Measurements from ENCODE around the gene THSD7B. TPM values are rescaled to one million over a fixed set of nuclear protein-coding genes. Genes with fewer than 3 reads are reported as not detected.

Gene THSD7B
- total RNA-seq, 1 donor from 2014 or later, result not detected

DNA sequence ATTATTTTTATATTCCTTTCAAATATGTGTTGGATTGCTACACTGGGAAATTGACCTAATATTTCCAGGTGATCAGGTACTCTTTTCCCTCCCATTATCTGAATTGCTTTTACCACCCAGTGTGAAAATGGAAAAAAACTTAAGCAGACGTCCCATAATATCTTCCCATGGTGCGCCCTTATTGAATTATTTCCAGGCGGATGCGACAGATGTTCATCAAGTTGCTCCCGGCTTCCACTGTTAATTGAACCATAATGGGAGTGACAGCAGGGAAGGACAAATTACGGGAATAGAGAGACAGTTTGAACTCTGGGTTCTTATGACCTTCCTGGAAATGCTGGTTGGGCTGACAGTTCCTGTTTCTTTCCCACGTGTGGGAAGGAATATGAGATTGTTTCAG lies 93.3 kb downstream of the THSD7B start:
- H3K36me3 Mint-ChIP-seq (ENCODE audit: low read depth), result no peaks in the 10 kb centered on the region
- no peak overlapping the region for H3K4me3 Mint-ChIP-seq
- no peaks in the 10 kb centered on the region for H3K4me1 Mint-ChIP-seq (ENCODE audit: low read depth)
- DNase-seq (ENCODE audit: low spot score), result no peak
- intact Hi-C loops (cut with micrococcal nuclease), result no loop called here
- no peak overlapping the region for H3K27ac Mint-ChIP-seq
- no peaks in the 10 kb centered on the region for H3K27me3 Mint-ChIP-seq (ENCODE audit: insufficient read depth)
- no peaks in the 10 kb centered on the region for H3K9me3 Mint-ChIP-seq

DNA sequence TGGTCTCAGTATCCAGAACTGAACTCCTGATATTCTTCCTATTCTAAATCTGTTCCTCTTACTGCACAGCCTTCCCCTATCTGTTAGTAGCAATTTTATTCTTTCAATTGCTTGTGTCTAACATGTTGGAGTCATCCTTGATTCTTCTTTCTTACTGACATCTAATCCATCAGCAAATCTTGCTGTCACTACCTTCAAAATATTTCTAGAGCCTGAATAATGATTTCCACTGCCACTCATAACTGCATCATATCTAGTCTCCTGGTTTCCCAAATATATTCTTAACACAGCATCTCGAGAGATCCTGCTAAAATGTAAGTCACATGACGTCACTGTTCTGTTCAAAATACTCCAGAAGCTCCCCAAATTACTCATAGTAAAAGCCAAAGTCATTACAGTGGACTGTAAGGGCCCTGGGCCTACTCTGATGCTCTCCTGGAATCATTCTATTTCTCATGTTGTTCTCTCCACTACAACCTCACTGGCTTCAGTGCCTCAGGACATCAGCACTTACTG lies 95.2 kb downstream of the THSD7B start:
- Mint-ChIP-seq H3K4me1 (ENCODE audit: low read depth) (no peaks in the 10 kb centered on the region), H3K36me3 (ENCODE audit: low read depth) (no peaks in the 10 kb centered on the region), H3K4me3 (no peak overlapping the region), H3K27ac (no peak overlapping the region), H3K9me3 (no peaks in the 10 kb centered on the region), H3K27me3 (ENCODE audit: insufficient read depth) (no peaks in the 10 kb centered on the region)
- intact Hi-C loops (cut with micrococcal nuclease), result no loop called here
- DNase-seq (ENCODE audit: low spot score), result no peak

DNA sequence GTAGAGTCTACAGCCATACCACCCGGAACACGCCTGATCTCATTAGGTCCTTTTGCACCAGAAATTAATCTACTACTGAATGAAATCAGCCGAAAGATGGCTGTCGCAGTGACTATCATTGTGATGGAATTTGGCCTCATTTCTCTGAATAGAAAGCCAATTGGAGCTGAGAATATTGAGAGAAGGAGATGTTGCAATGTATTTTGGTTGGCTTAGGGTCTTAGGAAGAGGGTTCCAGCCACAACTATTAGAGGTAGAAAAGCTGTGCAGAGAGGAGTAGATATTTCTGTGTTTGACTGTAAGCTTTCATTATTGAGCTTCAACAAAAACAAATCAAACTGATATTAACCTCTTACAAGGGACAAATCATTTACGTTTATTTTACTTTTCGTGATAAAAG lies 98.1 kb downstream of the THSD7B start:
- H3K4me1 Mint-ChIP-seq (ENCODE audit: low read depth), result no peaks in the 10 kb centered on the region
- H3K9me3 Mint-ChIP-seq, result no peaks in the 10 kb centered on the region
- no peaks in the 10 kb centered on the region for H3K36me3 Mint-ChIP-seq (ENCODE audit: low read depth)
- H3K4me3 Mint-ChIP-seq, result no peak overlapping the region
- no peak overlapping the region for H3K27ac Mint-ChIP-seq
- H3K27me3 Mint-ChIP-seq (ENCODE audit: insufficient read depth), result no peaks in the 10 kb centered on the region
- intact Hi-C loops (cut with micrococcal nuclease), result no loop called here
- no peak for DNase-seq (ENCODE audit: low spot score)

DNA sequence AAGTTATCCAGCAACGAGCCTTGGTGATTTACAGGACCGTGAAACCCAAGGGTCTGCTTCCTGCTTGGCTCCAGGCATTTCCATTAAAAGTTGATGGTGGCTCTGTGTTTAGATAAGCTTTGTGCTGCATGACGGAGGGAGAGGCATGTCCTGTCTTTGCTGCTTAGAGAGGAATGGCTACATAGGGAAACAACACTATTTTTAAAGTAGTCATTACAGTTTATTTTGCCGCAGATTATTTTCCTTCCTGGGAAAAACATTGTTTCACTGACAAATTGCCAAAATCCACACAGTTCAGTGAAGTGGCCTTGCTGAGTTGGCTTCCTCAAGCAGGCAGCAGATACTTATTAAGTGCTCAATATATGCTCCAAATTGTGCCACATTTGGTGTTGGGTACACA lies 98.5 kb downstream of the THSD7B start:
- H3K4me3 Mint-ChIP-seq, result no peak overlapping the region
- no peaks in the 10 kb centered on the region for H3K27me3 Mint-ChIP-seq (ENCODE audit: insufficient read depth)
- no peak for DNase-seq (ENCODE audit: low spot score)
- no peaks in the 10 kb centered on the region for H3K9me3 Mint-ChIP-seq
- intact Hi-C loops (cut with micrococcal nuclease), result no loop called here
- no peaks in the 10 kb centered on the region for H3K4me1 Mint-ChIP-seq (ENCODE audit: low read depth)
- no peaks in the 10 kb centered on the region for H3K36me3 Mint-ChIP-seq (ENCODE audit: low read depth)
- no peak overlapping the region for H3K27ac Mint-ChIP-seq

DNA sequence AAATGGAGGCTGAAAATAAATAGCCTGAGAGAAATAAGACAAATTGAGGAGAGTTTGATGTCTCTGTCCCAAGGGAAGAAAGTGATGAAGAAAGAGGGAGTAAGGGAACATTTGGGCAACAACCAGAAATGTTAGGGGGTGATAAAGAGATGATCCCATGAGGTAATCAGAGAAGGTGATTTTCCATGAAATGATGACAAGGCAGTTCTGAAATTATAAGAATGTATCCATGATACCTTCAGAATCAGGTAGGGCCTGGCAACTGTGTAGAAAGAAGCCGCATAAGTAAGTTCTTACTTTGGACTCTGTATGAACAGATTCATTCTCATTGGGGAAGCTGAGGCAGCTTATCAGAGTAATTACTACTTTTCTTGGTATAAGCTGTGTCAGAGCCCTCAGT lies 106.1 kb downstream of the THSD7B start:
- no peak overlapping the region for H3K4me3 Mint-ChIP-seq

DNA sequence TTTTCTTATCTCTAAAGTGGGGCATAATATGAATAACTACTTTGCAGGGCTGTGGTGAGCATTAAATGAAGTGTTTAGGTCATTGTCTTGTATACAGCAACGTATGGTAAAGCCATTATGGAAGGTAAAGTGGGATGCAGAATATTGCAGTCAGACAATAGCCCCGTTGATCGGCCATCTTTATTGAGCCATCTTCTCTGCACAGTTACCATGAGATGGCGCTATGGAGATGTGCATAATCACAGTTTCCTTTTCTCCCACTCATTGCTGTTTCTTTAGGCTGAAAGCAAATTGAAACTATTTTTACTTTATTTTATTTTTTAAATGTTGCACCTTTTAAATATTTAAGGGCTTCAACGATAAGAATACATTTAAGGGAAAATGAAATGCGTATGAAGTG lies 108.9 kb downstream of the THSD7B start:
- no peaks in the 10 kb centered on the region for H3K36me3 Mint-ChIP-seq (ENCODE audit: low read depth)
- H3K4me3 Mint-ChIP-seq, result no peak overlapping the region

More for the DNA sequence above, 106.1 kb downstream of the THSD7B start:
- Mint-ChIP-seq H3K27ac (no peak overlapping the region), H3K9me3 (no peaks in the 10 kb centered on the region), H3K27me3 (ENCODE audit: insufficient read depth) (peaks cover 2% of the 10 kb centered on the region), H3K4me1 (ENCODE audit: low read depth) (no peaks in the 10 kb centered on the region), H3K36me3 (ENCODE audit: low read depth) (no peaks in the 10 kb centered on the region)
- intact Hi-C loops (cut with micrococcal nuclease), result no loop called here
- no peak for DNase-seq (ENCODE audit: low spot score)

DNA sequence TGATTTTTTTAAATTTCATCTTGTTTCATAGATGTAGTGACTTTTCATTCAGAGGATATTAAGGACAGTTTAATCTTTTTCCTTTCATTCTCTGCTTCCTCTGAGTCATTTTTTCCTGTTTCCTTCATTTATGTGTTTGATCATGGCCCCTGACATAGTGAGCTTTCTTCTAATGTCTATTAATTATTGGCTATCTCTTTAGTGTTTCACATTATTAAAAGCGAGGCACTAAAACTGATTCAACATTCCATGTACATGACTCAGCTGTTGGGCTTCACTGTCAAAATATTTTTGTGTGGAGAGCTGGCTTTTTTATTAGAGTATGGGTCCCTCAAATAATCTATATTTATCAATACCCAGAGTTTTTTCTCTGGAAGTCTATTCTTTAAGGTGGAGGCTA lies 125.8 kb downstream of the THSD7B start:
- no peak for DNase-seq (ENCODE audit: low spot score)
- no peaks in the 10 kb centered on the region for H3K27me3 Mint-ChIP-seq (ENCODE audit: insufficient read depth)
- no peaks in the 10 kb centered on the region for H3K9me3 Mint-ChIP-seq
- no peak overlapping the region for H3K27ac Mint-ChIP-seq
- intact Hi-C loops (cut with micrococcal nuclease), result no loop called here
- H3K36me3 Mint-ChIP-seq (ENCODE audit: low read depth), result no peaks in the 10 kb centered on the region
- H3K4me3 Mint-ChIP-seq, result no peak overlapping the region
- no peaks in the 10 kb centered on the region for H3K4me1 Mint-ChIP-seq (ENCODE audit: low read depth)

More for the DNA sequence above, 108.9 kb downstream of the THSD7B start:
- Mint-ChIP-seq H3K27ac (no peak overlapping the region), H3K27me3 (ENCODE audit: insufficient read depth) (peaks cover 2% of the 10 kb centered on the region), H3K4me1 (ENCODE audit: low read depth) (no peaks in the 10 kb centered on the region), H3K9me3 (no peaks in the 10 kb centered on the region)
- intact Hi-C loops (cut with micrococcal nuclease), result no loop called here
- DNase-seq (ENCODE audit: low spot score), result no peak

DNA sequence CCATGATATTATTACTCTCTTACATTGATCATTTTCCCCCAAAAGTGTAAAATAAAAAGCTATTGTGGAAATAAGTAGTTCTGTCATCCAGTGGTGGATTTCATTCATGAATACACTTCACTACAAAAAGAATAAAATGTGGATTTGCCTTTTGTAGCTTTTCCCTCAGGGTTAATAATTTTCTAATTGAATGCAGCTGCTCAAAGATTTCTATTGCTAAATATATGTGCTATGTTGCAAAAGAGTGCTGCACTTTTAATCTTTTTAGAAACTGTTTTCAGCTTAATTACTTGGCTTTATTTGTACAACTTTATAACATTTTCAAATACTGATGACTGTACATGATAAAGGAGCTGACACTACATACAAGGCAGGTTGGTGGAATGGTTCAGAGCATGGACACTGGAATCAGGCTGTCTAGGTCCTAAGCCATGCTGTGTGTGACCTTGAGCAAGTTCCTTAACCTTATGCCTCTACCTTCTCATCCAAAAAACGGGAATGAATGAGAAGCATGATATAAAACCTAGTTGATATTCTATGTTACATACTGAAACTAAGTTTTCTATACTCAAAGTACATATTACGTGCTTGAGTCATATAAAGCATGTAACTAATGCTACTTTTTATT lies 128.8 kb downstream of the THSD7B start:
- Mint-ChIP-seq H3K27me3 (ENCODE audit: insufficient read depth) (peaks cover 2% of the 10 kb centered on the region), H3K9me3 (no peaks in the 10 kb centered on the region), H3K36me3 (ENCODE audit: low read depth) (no peaks in the 10 kb centered on the region), H3K27ac (no peak overlapping the region), H3K4me1 (ENCODE audit: low read depth) (no peaks in the 10 kb centered on the region), H3K4me3 (no peak overlapping the region)
- intact Hi-C loops (cut with micrococcal nuclease), result no loop called here
- DNase-seq (ENCODE audit: low spot score), result no peak

DNA sequence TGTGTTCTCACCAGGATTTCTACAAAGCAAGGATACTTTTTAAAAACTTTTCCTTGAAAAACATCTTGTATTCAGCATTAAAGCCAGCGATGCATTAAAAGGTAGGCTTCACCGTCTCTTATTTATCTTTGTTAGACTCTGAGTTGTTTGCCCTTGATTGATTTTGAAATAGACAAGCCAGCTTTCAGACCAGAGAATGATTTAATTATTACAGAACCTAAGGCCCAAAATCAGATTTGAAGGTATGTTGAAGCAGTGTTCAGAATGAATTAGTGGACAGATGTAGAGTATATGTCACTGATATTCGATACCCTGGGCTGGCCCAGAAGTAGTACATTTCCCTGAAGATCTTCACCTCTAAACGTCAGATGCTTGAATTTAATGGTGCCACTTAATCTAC lies 136.4 kb downstream of the THSD7B start:
- H3K9me3 Mint-ChIP-seq, result no peaks in the 10 kb centered on the region
- no peak for DNase-seq (ENCODE audit: low spot score)
- no peaks in the 10 kb centered on the region for H3K4me1 Mint-ChIP-seq (ENCODE audit: low read depth)
- no peak overlapping the region for H3K27ac Mint-ChIP-seq
- H3K27me3 Mint-ChIP-seq (ENCODE audit: insufficient read depth), result peaks cover 2% of the 10 kb centered on the region
- intact Hi-C loops (cut with micrococcal nuclease), result no loop called here
- no peak overlapping the region for H3K4me3 Mint-ChIP-seq
- no peaks in the 10 kb centered on the region for H3K36me3 Mint-ChIP-seq (ENCODE audit: low read depth)

DNA sequence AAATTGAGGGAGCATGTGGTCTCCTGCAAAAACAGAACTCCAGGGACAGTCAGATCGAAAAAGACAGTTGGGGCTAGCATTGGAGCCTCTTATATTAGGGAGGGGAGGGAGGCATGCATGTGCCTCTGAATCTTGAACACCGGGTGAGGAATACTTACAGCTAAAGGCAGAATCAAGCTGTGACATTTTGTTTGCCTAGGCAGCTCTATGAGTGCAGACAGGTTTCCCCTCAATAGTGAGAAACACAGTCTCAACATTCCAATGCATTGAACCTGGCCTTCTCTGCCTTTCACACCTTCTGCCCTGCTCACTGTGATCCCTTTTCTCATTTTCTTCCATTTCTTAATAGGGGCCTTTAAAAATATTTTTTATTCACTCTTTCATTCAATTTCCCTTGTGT lies 140.4 kb downstream of the THSD7B start:
- H3K27me3 Mint-ChIP-seq (ENCODE audit: insufficient read depth), result no peaks in the 10 kb centered on the region
- no peaks in the 10 kb centered on the region for H3K4me1 Mint-ChIP-seq (ENCODE audit: low read depth)
- intact Hi-C loops (cut with micrococcal nuclease), result no loop called here
- H3K36me3 Mint-ChIP-seq (ENCODE audit: low read depth), result no peaks in the 10 kb centered on the region
- no peak overlapping the region for H3K27ac Mint-ChIP-seq
- no peak overlapping the region for H3K4me3 Mint-ChIP-seq
- H3K9me3 Mint-ChIP-seq, result no peaks in the 10 kb centered on the region
- no peak for DNase-seq (ENCODE audit: low spot score)

DNA sequence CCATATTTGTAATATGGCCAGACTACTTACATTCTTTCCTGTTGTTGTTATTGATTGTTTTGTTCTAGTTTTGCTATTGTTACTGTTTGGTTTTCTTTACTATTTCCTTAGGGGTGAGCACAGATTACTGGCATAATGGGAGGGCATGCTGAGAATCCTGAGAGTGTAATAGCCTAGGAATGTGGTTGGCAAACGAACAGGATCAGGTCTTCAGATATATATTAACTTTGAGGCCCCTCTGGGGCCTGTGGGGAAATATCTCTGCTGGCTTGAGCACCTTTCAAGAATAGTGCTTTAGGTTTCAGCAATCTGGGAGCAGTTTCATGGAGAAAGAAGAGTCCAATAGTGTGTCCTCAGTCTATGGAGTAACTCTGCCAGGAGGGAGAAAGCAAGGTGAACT lies 144.4 kb downstream of the THSD7B start:
- no peak for DNase-seq (ENCODE audit: low spot score)
- Mint-ChIP-seq H3K27me3 (ENCODE audit: insufficient read depth) (no peaks in the 10 kb centered on the region), H3K27ac (no peak overlapping the region), H3K4me1 (ENCODE audit: low read depth) (no peaks in the 10 kb centered on the region), H3K4me3 (no peak overlapping the region), H3K9me3 (no peaks in the 10 kb centered on the region), H3K36me3 (ENCODE audit: low read depth) (no peaks in the 10 kb centered on the region)
- intact Hi-C loops (cut with micrococcal nuclease), result no loop called here

DNA sequence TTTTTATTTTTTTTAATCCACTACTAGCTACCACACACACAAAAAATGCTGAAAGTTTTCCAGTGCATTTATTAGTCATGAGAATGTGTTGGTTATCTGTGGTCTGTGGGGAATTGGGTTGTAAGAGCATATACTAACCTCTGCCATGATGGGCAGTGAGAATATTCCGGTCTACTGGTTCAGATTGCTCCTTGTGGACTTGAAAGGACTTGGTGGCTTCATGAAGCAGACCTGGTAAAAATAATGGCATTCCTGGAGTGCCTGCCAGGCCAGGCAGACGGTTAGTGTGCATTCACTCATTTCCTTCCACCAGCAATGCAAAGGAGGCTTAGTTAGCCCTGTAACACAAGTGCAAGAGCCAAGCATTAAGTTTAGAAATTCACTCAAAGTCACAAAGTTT lies 150.8 kb downstream of the THSD7B start:
- Mint-ChIP-seq H3K27me3 (ENCODE audit: insufficient read depth) (no peaks in the 10 kb centered on the region), H3K9me3 (no peaks in the 10 kb centered on the region), H3K36me3 (ENCODE audit: low read depth) (no peaks in the 10 kb centered on the region), H3K4me1 (ENCODE audit: low read depth) (no peaks in the 10 kb centered on the region), H3K4me3 (no peak overlapping the region), H3K27ac (no peak overlapping the region)
- no peak for DNase-seq (ENCODE audit: low spot score)
- intact Hi-C loops (cut with micrococcal nuclease), result no loop called here

DNA sequence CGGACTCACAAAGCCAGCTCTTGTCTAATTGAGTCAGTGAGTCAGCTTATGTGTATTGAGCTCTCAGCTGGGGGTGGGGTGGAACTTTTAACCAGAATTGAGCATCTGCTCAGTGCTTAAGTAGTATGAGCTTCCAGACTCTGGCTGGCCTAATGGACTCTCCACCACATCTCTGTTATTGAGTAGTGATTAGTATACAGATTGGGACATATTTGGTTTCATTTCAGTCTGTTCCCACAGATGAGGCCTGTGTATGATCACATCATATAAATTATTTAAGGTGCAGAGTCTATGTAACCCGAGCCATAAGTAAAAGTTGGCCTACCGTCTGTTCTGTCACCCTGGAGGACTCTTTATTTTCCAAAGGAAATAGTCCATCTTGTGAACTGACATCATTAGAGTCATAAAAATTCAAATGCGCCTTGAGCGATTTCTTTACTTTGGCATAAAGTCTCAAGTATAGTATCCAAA lies 152.1 kb downstream of the THSD7B start:
- Mint-ChIP-seq H3K36me3 (ENCODE audit: low read depth) (no peaks in the 10 kb centered on the region), H3K27me3 (ENCODE audit: insufficient read depth) (peaks cover 2% of the 10 kb centered on the region), H3K9me3 (no peaks in the 10 kb centered on the region), H3K27ac (no peak overlapping the region), H3K4me3 (no peak overlapping the region), H3K4me1 (ENCODE audit: low read depth) (no peaks in the 10 kb centered on the region)
- intact Hi-C loops (cut with micrococcal nuclease), result no loop called here
- DNase-seq (ENCODE audit: low spot score), result no peak

DNA sequence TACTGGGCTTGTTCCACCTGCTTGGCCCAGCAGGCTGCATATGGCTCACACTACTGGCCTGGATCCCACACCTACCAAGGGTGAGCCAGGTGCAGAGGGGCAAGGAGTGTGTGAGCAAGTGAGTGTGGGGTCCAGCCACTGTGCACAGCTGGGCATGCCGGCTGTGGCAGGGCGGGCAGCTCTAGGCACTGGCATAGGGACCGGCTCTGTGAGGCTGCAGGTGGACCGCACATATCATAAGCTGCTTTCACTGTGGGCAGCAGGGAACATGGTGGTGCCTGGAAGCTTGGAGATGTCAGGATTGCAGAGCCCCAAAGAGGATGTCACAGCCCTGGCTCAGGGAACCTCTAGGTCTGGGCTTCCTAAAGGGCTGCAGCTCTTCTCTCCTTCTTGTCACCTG lies 154.3 kb downstream of the THSD7B start:
- DNase-seq (ENCODE audit: low spot score), result no peak
- Mint-ChIP-seq H3K4me3 (no peak overlapping the region), H3K4me1 (ENCODE audit: low read depth) (no peaks in the 10 kb centered on the region), H3K27me3 (ENCODE audit: insufficient read depth) (peaks cover 2% of the 10 kb centered on the region), H3K36me3 (ENCODE audit: low read depth) (no peaks in the 10 kb centered on the region), H3K9me3 (peaks cover 4% of the 10 kb centered on the region), H3K27ac (no peak overlapping the region)
- intact Hi-C loops (cut with micrococcal nuclease), result no loop called here

All from activated T-helper 1 cell treated with anti-CD3 and anti-CD28 coated beads, Interleukin-12 subunit alpha, Interleukin-12 subunit beta, Interleukin-2, Interleukin-4 antibody, amounts not matched to agents 30 ng/mL and 10 ng/mL and 1 ng/mL, durations not matched to agents 14 hours and 24 hours and 36 hours (primary cell).